OCI-LY1 (cell line): ENCODE data around the gene TMEM200C.

ENCODE experiments used
- EZH2 ChIP-seq: fragments of 200-600 bp; sonication (generic), shearing (Covaris generic); IDR thresholded peaks from 2 replicates; pipeline ENCODE4 v1.8.0; 2017; ENCODE audit warnings: borderline replicate concordance, mixed run types, mild to moderate bottlenecking, antibody characterized with exemption, low read length, moderate library complexity, mixed read lengths
- TF ChIP-seq, protein P1 (sequence below): fragments of 200-600 bp; sonication (generic), shearing (Covaris generic); IDR thresholded peaks from 2 replicates; pipeline ENCODE4 v1.5.1; 2017; ENCODE audit warnings: mild to moderate bottlenecking, antibody characterized with exemption, low read length, moderate library complexity, mixed read lengths

DNA sequence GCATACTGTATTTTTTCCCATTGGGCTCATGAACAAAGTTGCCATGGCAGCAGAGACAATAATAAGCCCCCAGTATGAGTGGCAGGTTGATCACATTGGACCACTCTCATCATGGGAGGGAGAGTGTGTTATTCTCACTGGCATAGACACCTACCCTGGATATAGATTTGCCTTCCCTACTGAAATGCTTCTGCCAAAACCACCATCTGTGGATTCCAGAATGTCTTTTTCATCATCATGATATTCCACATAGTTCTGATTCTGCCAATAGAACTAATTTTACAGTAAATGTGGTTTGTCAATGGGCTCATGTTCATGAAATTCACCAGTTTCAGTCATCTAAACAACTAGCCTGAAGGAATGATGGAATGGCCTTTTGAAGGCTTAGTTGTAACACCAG is 18.4 kb downstream of the TMEM200C start:
- TF ChIP-seq, protein P1, sequence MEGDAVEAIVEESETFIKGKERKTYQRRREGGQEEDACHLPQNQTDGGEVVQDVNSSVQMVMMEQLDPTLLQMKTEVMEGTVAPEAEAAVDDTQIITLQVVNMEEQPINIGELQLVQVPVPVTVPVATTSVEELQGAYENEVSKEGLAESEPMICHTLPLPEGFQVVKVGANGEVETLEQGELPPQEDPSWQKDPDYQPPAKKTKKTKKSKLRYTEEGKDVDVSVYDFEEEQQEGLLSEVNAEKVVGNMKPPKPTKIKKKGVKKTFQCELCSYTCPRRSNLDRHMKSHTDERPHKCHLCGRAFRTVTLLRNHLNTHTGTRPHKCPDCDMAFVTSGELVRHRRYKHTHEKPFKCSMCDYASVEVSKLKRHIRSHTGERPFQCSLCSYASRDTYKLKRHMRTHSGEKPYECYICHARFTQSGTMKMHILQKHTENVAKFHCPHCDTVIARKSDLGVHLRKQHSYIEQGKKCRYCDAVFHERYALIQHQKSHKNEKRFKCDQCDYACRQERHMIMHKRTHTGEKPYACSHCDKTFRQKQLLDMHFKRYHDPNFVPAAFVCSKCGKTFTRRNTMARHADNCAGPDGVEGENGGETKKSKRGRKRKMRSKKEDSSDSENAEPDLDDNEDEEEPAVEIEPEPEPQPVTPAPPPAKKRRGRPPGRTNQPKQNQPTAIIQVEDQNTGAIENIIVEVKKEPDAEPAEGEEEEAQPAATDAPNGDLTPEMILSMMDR: no peak
- no peak for TF ChIP-seq EZH2
